MM.1S (cell line): Measurements from ENCODE around the gene FOXL3.

ENCODE experiments used
- EZH2 ChIP-seq: fragments of 300-600 bp; sonication (generic); optimal IDR thresholded peaks from 2 replicates; pipeline ENCODE3; 2017; ENCODE audit warnings: low read depth, mild to moderate bottlenecking, antibody characterized with exemption, low read length, mixed read lengths
- EZH2phosphoT487 ChIP-seq: fragments of 300-600 bp; sonication (generic); IDR thresholded peaks from 2 replicates; pipeline ENCODE4 v1.6.1; 2018; ENCODE audit warnings: antibody characterized with exemption, low read length
- TF ChIP-seq, protein P1 (sequence below): fragments of 300-600 bp; sonication (generic); IDR thresholded peaks from 2 replicates; pipeline ENCODE4 v1.5.1; 2016; ENCODE audit warnings: antibody characterized with exemption, low read length, mixed read lengths

DNA sequence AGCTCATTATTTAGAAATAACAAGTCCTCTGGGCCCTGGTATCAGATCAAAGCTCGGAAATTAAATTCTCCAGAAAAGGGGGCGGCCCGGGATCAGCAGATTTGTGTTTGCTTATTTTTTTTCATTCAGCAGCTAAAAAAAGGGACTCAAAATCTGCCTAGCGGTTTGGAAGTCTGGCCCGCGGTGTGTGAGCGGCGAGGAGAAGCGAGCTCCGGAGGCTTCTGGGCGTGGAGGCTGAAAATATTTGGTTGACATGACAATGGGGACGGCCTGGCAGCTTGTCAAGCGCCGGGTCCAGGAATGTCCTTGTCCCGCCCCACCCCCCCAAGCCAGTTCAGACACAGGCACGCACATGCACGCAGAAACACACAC lies 43.4 kb downstream of the FOXL3 start:
- TF ChIP-seq, protein P1, sequence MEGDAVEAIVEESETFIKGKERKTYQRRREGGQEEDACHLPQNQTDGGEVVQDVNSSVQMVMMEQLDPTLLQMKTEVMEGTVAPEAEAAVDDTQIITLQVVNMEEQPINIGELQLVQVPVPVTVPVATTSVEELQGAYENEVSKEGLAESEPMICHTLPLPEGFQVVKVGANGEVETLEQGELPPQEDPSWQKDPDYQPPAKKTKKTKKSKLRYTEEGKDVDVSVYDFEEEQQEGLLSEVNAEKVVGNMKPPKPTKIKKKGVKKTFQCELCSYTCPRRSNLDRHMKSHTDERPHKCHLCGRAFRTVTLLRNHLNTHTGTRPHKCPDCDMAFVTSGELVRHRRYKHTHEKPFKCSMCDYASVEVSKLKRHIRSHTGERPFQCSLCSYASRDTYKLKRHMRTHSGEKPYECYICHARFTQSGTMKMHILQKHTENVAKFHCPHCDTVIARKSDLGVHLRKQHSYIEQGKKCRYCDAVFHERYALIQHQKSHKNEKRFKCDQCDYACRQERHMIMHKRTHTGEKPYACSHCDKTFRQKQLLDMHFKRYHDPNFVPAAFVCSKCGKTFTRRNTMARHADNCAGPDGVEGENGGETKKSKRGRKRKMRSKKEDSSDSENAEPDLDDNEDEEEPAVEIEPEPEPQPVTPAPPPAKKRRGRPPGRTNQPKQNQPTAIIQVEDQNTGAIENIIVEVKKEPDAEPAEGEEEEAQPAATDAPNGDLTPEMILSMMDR, result no peak
- TF ChIP-seq EZH2, result no peak
- TF ChIP-seq EZH2phosphoT487, result no peak
